DOHH2 (cell line): ENCODE results near the gene CCDC116.
"Not testable (repeated sequence)": the region's sequence is repeated elsewhere in the genome, so short reads cannot be mapped to it uniquely, and the experiment has no call there.

Source experiments
- H3F3A ChIP-seq: fragments of 200-600 bp; sonication (generic), shearing (Covaris generic); 2 replicates; pipeline ENCODE4 v1.6.0; 2016; ENCODE audit warnings: antibody characterized with exemption, mild to moderate bottlenecking; ENCODE audit not compliant: control insufficient read depth, insufficient read depth
- H3K27ac ChIP-seq: fragments of 200-600 bp; sonication (generic); 2 replicates; pipeline ENCODE4 v1.5.1; 2014; ENCODE audit warnings: low read depth, mild to moderate bottlenecking, low read length, moderate library complexity
- H3K27me3 ChIP-seq: fragments of 200-600 bp; sonication (generic); 2 replicates; pipeline ENCODE4 v1.6.1; 2014; ENCODE audit warnings: mild to moderate bottlenecking, low read length, mixed read lengths; ENCODE audit not compliant: control insufficient read depth
- H3K36me3 ChIP-seq: fragments of 200-600 bp; sonication (generic); 2 replicates; pipeline ENCODE4 v1.6.1; 2014; ENCODE audit warnings: mild to moderate bottlenecking, low read length, moderate library complexity, mixed read lengths; ENCODE audit not compliant: control insufficient read depth
- H3K4me1 ChIP-seq: fragments of 200-600 bp; sonication (generic); 2 replicates; pipeline ENCODE4 v1.6.1; 2014; ENCODE audit warnings: mild to moderate bottlenecking, low read length, mixed read lengths; ENCODE audit not compliant: control insufficient read depth
- H3K4me2 ChIP-seq: fragments of 200-600 bp; sonication (generic); 2 replicates; pipeline ENCODE4 v1.6.0; 2014; ENCODE audit warnings: mild to moderate bottlenecking, low read length, moderate library complexity
- H3K4me3 ChIP-seq: fragments of 200-600 bp; sonication (generic); 2 replicates; pipeline ENCODE4 v1.5.1; 2014; ENCODE audit warnings: mild to moderate bottlenecking, low read length, mixed read lengths
- H3K79me2 ChIP-seq: fragments of 200-600 bp; sonication (generic); 2 replicates; pipeline ENCODE4 v1.6.1; 2014; ENCODE audit warnings: mild to moderate bottlenecking, low read length, mixed read lengths; ENCODE audit not compliant: control insufficient read depth
- H3K9me2 ChIP-seq: fragments of 200-600 bp; sonication (generic); replicated peaks from 2 replicates; pipeline ENCODE4 v1.6.1; 2014; ENCODE audit warnings: mild to moderate bottlenecking, low read length, mixed read lengths; ENCODE audit not compliant: control insufficient read depth
- H3K9me3 ChIP-seq: fragments of 200-600 bp; sonication (generic); 2 replicates; pipeline ENCODE4 v1.6.1; 2014; ENCODE audit warnings: antibody characterized with exemption, low read length, mixed read lengths; ENCODE audit not compliant: control insufficient read depth, insufficient read depth
- H4K20me1 ChIP-seq: fragments of 200-600 bp; sonication (generic); 2 replicates; pipeline ENCODE4 v1.6.0; 2014; ENCODE audit warnings: low read depth, mild to moderate bottlenecking, antibody characterized with exemption, low read length, moderate library complexity; ENCODE audit not compliant: control insufficient read depth, insufficient read depth
- EZH2phosphoT487 ChIP-seq: fragments of 200-600 bp; sonication (generic); IDR thresholded peaks from 2 replicates; pipeline ENCODE4 v1.6.1; 2017; ENCODE audit warnings: borderline replicate concordance, mild to moderate bottlenecking, antibody characterized with exemption, low read length, moderate library complexity, mixed read lengths
- TF ChIP-seq, protein P1 (sequence below): fragments of 200-600 bp; sonication (generic); IDR thresholded peaks from one replicate; pipeline ENCODE4 v1.5.1; 2014; ENCODE audit warnings: antibody characterized with exemption, mild to moderate bottlenecking, low read depth, low read length; ENCODE audit not compliant: poor library complexity, severe bottlenecking

The CCDC116 gene

DNA sequence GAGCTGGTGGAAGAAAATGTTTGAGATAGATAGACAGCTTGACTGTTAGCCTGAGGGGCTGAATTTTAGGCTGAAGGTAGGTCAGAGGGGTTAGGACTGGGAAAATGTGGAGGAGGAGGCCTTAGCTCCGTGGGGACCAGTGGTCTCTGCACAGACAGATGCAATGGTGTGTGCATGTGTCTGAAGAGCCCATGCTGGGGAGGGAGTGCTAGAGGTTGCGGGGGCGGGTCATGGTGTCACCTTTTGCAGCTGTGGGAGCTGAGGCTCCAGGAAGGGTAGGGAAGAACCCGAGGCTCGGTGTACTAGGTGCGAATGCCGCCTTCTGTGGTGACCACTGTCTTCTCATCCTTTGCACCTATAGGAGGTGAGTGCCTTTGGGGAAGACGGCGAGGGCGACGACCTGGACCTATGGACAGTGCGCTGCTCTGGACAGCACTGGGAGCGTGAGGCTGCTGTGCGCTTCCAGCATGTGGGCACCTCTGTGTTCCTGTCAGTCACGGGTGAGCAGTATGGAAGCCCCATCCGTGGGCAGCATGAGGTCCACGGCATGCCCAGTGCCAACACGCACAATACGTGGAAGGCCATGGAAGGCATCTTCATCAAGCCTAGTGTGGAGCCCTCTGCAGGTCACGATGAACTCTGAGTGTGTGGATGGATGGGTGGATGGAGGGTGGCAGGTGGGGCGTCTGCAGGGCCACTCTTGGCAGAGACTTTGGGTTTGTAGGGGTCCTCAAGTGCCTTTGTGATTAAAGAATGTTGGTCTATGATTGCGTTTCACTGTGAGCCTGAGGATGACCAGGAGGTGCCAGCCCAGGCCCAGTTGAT is 11.2 kb downstream of the CCDC116 start:
- H3K9me2 ChIP-seq: no peaks in the 10 kb centered on the region
- peaks cover 33% of the 10 kb centered on the region for H3K36me3 ChIP-seq
- peak overlapping the region; percentile 94 for H3K4me2 ChIP-seq
- TF ChIP-seq, protein P1, sequence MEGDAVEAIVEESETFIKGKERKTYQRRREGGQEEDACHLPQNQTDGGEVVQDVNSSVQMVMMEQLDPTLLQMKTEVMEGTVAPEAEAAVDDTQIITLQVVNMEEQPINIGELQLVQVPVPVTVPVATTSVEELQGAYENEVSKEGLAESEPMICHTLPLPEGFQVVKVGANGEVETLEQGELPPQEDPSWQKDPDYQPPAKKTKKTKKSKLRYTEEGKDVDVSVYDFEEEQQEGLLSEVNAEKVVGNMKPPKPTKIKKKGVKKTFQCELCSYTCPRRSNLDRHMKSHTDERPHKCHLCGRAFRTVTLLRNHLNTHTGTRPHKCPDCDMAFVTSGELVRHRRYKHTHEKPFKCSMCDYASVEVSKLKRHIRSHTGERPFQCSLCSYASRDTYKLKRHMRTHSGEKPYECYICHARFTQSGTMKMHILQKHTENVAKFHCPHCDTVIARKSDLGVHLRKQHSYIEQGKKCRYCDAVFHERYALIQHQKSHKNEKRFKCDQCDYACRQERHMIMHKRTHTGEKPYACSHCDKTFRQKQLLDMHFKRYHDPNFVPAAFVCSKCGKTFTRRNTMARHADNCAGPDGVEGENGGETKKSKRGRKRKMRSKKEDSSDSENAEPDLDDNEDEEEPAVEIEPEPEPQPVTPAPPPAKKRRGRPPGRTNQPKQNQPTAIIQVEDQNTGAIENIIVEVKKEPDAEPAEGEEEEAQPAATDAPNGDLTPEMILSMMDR: peak; percentile 52
- TF ChIP-seq EZH2phosphoT487: no peak
- H3K27me3 ChIP-seq: no peaks in the 10 kb centered on the region
- H3F3A ChIP-seq: no peaks in the 10 kb centered on the region; the same call in 1 of the 2 replicates
- peaks cover 28% of the 10 kb centered on the region for H3K79me2 ChIP-seq
- H3K4me1 ChIP-seq: peaks cover 32% of the 10 kb centered on the region
- H4K20me1 ChIP-seq: peaks cover 4% of the 10 kb centered on the region; the same call in 1 of the 2 replicates
- no peak overlapping the region for H3K27ac ChIP-seq
- H3K4me3 ChIP-seq: peak overlapping the region; percentile 85
- H3K9me3 ChIP-seq: no peaks in the 10 kb centered on the region

- peaks cover 28% of the 10 kb centered on the region for H3K79me2 ChIP-seq
- H3K27ac ChIP-seq, H3K4me2 ChIP-seq, H3K9me3 ChIP-seq, H4K20me1 ChIP-seq, H3F3A ChIP-seq, H3K4me3 ChIP-seq, H3K9me2 ChIP-seq, H3K27me3 ChIP-seq: not testable (repeated sequence)
- H3K36me3 ChIP-seq: peaks cover 40% of the 10 kb centered on the region
- peaks cover 44% of the 10 kb centered on the region for H3K4me1 ChIP-seq
Measured at GRCh38 chr22:21645513-21645912, 13.0 kb downstream of the CCDC116 start.

- H3K27me3 ChIP-seq: no peaks in the 10 kb centered on the region
- H3K4me3 ChIP-seq: no peak overlapping the region
- peaks cover 43% of the 10 kb centered on the region for H3K4me1 ChIP-seq
- H3K27ac ChIP-seq: no peak overlapping the region
- peaks cover 28% of the 10 kb centered on the region for H3K79me2 ChIP-seq
- H3K36me3 ChIP-seq: peaks cover 40% of the 10 kb centered on the region
- H3K9me3 ChIP-seq: no peaks in the 10 kb centered on the region
- no peaks in the 10 kb centered on the region; the same call in 1 of the 2 replicates for H3F3A ChIP-seq
- peaks cover 4% of the 10 kb centered on the region; the same call in 1 of the 2 replicates for H4K20me1 ChIP-seq
- H3K4me2 ChIP-seq: peak overlapping the region; percentile 38
- no peaks in the 10 kb centered on the region for H3K9me2 ChIP-seq
- TF ChIP-seq, protein P1: peak; percentile 94
- no peak for TF ChIP-seq EZH2phosphoT487
Measured at GRCh38 chr22:21646608-21647590, 14.3 kb downstream of the CCDC116 start.
